Caki2 (cell line): ENCODE measurements around the gene SLC25A30. TPM values are rescaled to one million over a fixed set of nuclear protein-coding genes. Genes with fewer than 3 reads are reported as not detected.

Source experiments
- DNase-seq: peaks from one replicate; pipeline ENCODE4 v3.0.0-alpha.2; 2015; ENCODE audit warnings: low read depth
- in situ Hi-C: cut with HindIII; loops from 2 replicates; pipeline ENCODE4 v1.10.0; 2016; ENCODE audit warnings: low sequenced_read_pairs, low pct_unique_long_range_greater_than_20kb, mixed read lengths
- total RNA-seq: library from RNA; depleted of rRNA; stranded (reverse); fragments of >200 nt; shearing (Covaris generic); gene quantifications from 2 replicates; pipeline ENCODE4 v1.2.3, GENCODE V29; 2014; ENCODE audit warnings: low replicate concordance; rRNA removed

The SLC25A30 gene, protein sequence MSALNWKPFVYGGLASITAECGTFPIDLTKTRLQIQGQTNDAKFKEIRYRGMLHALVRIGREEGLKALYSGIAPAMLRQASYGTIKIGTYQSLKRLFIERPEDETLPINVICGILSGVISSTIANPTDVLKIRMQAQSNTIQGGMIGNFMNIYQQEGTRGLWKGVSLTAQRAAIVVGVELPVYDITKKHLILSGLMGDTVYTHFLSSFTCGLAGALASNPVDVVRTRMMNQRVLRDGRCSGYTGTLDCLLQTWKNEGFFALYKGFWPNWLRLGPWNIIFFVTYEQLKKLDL
- total RNA-seq, result 5.6 and 6.0 TPM in 2 replicates

DNA sequence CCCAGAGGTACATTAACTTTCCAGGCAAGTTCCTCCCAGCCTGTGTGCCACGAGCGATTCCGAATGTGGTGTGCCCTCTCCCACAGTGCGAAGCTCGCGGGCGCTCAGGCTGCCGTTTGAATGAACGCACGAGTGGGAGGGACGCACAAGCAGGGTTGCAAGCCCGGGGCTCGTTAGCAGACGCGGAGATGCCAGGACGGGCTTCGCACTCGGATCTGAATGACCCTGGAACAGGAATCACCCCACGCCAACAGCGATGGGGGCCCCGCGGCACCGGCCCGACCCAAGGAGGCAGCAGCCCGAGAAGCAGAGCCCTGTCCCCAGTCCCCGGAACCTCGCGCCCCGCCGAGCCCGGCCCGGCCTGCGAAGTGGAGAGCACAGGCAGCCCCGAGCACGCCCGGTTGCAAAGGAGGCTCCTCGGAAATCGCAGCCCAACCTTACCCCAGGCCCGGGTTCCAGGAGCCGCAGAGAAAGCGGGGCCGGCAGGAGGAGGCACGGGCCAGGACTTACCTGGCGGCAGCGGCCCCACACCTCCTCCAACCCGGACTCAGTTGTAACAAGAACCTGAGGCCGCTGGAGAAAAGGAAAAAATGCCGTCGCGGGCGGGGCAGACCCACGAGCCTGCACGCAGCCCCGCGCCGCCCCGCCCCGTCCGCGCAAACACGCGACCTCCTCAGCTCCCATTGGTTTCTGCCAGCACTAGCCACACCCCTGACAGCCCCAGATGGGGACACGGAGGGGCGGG is at the start of gene SLC25A30:
TSS of gene SLC25A30 (minus strand) at position 584 of the 745 bp plus-strand sequence. CDS start 6,948 bp downstream, outside the sequence.
- DNase-seq, result peak; percentile 91
- in situ Hi-C loops, result no loop called here

DNA sequence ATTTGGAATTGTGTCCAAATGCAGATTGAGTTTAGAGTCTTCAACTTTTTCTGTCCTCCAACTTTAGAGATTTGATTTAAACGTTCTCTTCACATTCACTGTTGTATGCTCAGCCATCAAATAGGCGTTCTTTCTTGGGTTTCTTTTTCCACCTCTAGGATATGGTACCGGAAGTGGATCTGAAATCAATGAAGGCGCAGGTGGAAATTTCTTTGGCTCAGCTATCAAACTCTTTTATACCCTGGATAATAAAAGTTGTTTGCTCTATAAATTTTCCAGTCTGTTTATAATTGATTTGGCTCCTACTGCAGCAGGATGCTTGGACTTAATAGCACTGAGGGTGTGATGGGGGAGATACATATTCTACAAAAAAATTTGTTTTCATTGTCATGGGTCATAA is 48.2 kb upstream of the SLC25A30 start:
- DNase-seq, result no peak
- in situ Hi-C loops, result no loop called here

DNA sequence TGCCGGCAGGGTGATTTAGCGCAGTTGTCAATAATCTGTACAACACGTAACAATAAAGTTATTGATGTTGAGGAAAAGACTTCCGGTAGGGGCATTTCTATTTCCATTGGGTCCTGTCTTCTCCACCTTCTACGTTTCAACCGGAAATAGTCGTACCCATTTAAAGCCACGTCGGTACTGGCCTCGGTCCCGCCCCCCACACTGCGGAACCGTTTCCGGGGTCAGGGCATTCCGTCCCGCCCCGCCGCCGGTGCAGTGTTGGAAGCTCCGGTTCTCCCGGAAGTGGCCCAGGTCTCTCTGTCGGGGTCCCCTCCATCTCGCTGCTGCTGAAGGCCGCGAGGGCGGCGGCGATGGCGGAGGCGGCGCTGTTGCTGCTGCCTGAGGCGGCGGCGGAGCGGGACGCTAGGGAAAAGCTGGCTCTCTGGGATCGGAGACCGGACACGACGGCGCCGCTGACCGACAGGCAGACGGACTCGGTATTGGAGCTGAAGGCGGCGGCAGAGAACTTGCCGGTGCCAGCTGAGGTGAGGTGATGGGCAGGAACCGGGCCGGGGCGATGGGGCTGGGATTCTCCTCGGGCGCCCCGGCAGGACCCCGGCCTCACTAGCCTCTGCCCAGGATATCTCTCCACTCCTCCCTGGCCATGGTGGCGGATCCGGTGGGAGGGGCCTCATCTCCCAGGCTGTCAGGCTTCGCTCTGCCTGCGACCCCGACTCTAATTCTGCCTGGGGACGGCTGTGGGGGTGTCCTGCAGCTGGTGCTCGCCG is 46.7 kb upstream of the SLC25A30 start, which contains the start of gene COG3:
TSS of gene COG3 (plus strand) at position 253 of the 767 bp plus-strand sequence. CDS start at position 351, 98 bp downstream.
- in situ Hi-C loops, result no loop called here
- peak; percentile 94 for DNase-seq

DNA sequence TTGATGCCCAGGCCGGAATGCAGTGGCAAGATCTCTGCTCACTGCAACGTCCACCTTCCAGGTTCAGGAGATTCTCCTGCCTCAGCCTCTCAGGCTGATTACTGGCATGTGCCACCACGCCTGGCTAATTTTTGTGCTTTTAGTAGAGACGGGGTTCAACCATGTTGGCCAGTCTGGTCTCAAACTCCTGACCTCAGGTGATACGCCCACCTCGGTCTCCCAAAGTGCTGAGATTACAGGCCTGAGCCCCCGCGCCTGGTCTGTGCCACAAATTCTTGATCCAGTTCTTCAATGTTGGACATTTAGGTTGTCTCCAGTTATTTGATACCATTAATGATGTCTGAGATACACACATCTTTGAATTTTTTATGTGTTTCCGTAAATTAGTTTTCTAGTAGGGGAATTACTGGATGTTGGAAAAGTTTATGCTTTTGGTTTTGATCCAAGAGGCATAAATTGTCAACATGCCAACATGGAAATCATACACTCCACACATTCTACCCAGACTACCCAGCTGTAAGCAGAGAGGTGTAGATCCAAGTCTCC is 46.0 kb upstream of the SLC25A30 start:
- DNase-seq, result no peak
- in situ Hi-C loops, result no loop called here

DNA sequence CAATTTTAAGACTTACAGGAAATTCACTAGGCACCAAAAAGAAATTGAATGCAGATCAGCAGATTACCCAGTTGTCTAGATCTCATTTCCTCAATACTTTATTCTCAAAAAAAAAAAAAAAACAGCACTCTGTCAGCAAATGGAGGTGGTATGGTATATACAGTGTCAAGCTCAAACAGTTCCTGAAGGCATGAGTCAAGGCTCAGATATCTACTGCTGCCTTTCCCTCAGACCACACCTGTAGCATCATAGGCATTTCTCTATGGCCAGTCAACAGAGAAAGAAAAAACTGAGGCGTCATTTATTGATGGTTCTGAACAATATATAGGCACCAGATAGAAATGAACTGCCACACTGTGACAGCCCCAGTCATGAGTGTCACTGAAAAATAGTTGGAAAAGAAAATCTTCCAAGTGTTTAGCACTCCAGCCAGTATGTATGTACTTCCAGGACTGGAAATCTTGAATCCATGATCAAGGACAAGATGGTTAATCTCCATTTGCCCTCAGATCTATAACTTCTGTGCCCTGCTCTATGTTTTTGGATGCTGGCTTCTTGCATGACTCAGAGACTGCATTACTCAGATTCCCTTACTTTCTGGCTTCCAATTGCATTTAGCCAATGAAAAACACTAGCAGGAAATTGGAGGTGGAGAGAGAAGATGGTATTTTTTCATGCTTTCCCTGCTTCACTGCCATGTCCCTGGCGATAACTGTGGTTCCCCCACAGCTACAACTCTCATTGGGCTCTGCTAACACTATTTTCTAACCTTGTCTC is 38.2 kb upstream of the SLC25A30 start:
- in situ Hi-C loops, result no loop called here
- no peak for DNase-seq

DNA sequence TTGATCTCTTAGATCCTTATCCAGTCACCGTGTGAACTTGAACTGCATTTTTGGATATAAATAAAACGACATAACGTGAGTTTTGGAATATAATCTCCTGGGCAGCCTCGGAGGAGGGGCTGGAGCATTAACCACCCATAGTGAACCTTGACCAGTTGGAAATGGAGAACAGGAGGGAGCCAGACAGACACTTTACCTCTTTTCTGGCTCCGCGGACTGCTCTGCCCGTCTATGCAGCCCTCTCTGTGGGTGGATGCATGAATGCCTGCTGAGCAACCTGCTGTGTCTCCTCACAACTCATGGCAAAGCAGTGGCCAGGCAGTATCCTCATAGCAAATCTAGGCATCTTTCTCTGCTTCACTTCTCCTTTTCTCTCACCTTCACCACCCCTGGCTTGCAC is 36.0 kb upstream of the SLC25A30 start:
- DNase-seq, result no peak
- in situ Hi-C loops, result no loop called here

DNA sequence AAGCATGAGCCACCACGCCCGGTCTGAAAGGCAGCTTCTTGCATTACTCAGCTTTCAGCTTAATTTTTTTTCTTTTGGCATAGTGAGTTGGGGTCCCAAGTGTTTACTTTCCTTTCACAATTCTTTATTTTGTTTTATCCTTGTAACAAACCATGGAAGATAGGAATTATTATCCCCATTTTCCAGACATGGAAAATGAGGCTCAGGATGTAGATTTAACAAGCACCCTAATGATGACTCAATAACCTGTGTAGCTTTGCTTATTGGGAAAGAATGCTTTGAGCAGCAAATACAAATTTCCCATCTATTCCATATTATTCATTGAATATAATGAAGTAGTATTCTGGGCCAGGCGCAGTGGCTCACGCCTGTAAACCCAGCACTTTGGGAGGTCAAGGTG is 33.1 kb upstream of the SLC25A30 start:
- no peak for DNase-seq
- in situ Hi-C loops, result no loop called here

DNA sequence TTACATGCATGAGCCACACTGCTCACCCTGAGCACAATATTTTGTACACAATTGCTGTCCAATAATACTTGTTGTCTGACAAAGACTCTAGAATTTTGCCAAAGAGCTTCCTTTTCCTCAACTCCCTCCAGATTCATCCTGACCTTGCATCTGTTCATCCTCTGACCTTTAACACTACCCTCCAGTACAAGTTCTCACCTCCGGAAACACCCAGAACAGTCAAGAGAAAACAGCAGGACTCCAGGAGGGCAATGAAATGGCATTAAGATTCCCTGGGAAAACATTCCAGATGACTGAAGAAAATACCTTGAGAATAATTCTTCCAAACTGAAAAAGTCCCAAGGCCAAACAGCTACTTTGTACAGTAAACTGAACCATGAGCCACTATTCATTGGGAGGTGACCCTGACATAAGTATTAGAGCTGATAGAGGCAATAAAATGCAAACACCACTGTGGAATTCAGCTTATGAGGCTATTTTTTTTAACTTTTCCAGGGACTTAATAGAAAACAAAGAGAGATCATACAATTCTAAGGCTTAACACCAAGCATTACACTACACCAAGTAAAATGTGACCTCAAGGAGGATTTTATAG is 30.9 kb upstream of the SLC25A30 start:
- in situ Hi-C loops, result no loop called here
- no peak for DNase-seq

DNA sequence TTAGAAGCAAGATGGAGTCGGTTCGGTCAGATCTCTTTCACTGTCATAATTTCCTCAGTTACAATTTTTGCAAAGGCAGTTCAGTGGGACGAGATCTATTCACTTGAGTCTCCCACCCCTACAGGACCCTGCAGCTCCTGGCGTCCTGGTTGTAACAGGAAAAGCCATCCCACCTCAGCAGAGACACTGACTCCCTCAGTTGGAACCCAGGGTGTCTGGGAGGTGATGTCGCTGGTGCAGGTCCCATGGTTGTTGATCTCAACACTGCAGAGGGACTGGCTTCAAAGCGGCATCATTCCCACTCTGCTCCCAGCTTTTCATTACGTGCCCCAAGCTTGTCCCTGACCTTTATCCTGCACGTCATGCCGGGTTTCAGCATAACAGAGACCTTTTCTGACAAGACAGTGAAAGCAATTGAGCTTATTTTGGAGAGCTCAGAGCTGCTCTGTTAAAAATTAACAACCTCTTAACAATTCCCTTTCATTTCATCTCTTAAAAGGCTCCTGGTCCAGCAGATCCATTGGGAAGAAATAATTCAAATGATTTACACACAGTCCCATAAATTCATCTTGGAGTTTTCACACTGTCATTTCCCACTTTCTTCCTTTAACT is 29.0 kb upstream of the SLC25A30 start:
- in situ Hi-C loops, result no loop called here
- peak; percentile 8 for DNase-seq

DNA sequence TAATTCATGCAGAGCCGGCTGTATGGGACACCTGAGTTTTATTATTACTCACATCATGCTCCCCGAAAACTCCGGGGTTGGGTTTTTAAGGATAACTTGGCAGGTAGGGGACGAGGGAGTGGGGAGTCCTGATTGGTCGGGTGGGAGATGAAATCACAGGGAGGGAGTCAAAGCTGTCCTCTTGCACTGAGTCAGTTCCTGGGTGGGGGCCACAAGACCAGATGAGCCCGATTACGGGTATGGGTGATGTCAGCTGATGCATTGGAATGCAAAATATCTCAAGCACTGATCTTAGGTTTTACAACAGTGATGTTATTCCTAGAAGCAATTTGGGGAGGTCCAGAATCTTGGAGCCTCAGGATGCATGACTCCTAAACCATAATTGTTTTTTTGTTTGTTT is 28.0 kb upstream of the SLC25A30 start:
- in situ Hi-C loops, result no loop called here
- no peak for DNase-seq

DNA sequence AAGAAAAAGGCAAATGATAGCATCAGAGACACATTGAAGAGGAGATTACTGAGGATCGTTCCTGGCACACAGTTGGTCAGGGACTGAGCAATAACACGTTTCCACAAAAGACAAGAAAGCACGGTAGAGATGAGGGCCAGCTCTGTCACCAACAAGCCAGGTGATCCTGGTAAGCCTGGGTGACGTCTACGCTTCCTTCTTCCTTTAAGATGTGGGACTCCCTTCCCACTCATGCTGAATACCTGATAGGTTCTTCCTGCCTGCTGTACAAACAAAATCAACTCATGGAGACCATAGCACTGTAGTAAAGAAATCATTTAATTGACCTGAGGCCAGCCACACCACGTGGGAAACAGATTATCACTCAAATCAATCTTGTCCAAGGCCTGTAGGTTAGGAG is 26.9 kb upstream of the SLC25A30 start:
- no peak for DNase-seq

DNA sequence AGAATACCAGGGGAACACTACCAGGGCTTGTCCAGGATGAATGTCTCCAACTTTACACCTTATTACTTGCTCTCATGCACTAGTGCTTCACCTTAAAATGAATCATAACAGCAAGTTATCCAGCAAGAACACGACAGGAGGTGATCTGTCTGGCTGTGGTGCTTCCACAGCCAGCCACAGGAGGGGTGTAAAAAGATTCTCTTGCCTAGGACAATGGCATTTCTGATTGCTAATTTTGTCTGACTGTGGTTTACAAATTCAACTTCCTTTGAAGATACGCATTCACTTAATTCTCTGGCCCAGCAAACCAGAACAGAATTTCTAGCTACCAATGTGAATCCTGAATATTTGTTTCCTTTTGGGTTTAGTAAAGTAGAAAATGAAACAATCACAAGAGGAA is 23.5 kb upstream of the SLC25A30 start:
- in situ Hi-C loops, result no loop called here
- DNase-seq, result peak; percentile 44

More for the DNA sequence above, 26.9 kb upstream of the SLC25A30 start:
- in situ Hi-C loops, result no loop called here

DNA sequence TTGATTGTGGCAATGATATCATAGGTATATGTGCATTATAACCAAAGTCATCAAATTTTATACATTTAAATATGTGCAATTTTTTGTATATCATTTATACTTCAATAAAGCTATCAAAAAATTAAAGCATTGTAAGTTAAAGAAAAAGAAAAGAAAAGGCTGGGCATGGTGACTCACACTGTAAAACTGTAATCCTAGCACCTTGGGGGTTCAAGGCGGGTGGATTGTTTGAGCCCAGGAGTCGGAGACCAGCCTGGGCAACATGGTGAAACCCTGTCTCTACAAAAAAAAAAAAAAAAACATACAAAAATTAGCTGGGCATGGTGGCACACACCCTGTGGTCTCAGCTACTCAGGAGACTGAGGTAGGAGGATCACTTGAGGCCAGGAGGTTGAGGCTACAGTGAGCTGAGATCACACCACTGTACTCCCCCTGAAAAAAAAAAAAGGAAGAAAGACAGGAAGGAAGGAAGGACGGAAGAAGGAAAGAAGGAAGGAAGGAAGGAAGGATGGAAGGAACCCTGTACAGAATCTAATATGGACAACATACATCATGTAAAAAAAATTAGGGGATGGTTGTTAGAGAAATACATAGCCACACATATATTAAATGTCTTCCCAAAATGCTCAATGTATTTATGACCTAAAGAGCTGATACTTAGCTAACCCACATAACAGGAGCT is 21.7 kb upstream of the SLC25A30 start:
- in situ Hi-C loops, result no loop called here
- DNase-seq, result no peak

DNA sequence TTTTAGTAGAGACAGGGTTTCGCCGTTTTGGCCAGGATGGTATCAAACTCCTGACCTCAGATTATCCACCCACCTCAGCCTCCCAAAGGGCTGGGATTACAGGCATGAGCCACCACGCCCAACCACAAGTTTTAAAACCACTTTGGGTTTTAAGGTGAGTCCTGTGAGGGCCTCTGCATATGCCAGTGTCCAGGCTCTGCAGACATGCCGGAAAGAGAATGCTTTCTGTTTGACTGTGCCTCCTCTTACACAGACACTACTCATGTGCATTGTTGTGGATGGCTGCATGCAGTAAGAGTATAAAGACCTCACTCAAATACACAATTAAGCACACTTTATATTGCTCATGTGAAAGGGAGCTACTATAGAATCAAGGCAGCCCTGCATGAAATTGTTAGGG is 20.8 kb upstream of the SLC25A30 start:
- in situ Hi-C loops, result no loop called here

DNA sequence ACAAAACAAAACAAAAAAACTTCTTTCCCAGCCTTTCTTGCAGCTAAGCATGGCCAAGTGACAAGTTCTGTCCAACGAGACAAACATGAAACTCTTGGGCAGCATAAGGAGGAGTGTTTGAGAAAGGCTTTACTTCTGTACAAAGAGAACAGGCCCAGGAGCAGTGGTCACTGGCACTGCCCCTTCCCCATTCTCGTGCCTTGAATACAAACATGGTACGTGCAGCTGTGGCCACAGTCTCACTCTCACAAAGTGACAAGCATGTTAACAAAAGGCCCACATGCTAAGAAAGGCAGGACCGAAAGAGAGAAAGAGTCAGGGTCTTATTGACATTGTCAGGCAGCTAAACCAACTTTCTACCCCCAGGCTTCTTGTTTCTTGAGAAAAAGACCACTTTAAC is 19.8 kb upstream of the SLC25A30 start:
- no peak for DNase-seq
- in situ Hi-C loops, result no loop called here

More for the DNA sequence above, 20.8 kb upstream of the SLC25A30 start:
- no peak for DNase-seq

DNA sequence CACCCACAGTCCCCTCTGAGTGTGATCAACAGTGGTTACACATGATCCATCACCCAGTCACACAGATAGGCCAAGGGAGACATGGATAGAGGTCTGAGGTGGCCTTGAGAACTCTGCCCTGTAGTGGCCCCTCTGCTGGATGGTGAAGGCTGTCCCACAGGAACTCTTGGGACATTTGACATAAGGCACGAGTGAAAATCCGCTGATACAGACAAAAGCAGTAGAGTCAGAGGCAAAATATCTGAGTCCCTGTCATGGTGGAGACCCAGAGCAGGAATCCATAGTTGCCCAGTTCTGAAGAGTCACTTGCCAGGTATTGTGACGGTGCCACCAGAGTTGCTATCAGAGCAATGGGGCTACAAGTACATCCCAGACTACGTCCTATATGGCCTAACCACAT is 18.8 kb upstream of the SLC25A30 start:
- in situ Hi-C loops, result no loop called here
- no peak for DNase-seq

DNA sequence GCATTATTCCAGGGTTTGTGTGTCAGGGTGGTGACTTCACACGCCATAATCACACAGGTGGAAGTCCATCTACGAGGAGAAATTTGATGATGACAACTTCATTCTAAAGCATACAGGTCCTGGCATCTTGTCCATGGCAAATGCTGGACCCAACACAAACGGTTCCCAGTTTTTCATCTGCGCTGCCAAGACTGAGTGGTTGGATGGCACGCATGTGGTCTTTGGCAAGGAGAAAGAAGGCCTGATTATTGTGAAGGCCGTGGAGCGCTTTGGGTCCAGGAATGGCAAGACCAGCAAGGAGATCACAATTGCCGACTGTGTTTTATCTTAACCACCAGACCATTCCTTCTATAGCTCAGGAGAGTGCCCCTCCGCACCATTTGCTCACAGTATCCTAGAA is 18.2 kb upstream of the SLC25A30 start:
- no peak for DNase-seq
- in situ Hi-C loops, result no loop called here
